ENCODE measurements around the gene WDR46. TPM values are rescaled to one million over a fixed set of nuclear protein-coding genes. Genes with fewer than 3 reads are reported as not detected.

Gene WDR46
- total and polyA plus RNA-seq, 2 of the 8 experiments (the other 6 are each of a cell fraction or from before 2014, with no cell fraction given) = 69.7 to 91.0 TPM

DNA sequence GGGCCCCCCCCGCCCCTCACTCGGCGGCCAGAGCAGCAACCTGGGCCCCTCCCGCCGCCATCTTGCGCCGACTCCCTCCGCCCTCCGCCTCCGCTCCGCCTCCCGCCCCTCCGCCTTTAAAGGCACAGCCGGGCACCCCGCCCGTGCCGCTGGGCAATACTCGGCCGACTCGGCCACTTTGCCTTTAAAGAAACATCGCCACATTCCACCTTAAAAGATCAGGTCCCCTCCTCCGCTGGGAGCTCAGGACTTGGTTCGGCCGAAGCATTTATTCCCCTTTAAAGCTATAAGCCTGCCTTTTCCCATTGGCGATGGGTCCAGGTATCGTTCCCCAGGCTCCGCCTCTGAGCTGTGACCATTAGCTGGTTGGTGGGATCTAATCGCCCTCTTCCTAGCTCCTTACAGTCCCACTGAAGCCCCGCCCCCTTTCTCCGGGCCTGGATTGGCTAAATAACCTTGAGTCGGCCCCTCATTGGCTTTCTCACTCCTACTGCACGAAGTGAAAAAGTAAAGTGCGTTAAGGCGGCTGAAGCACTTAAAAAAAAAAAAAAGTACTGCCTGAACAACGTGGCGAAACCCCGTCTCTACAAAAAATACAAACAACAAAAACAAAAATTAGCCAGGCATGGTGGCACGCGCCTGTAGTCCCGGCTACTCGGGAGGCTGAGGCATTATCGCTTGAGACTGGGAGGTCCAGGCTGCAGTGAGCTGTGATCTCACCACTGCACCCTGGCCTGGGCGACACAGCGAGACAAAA lies 28.8 kb upstream of the WDR46 start, which contains the start of gene ZBTB22 (continued):
- TF ChIP-seq PHF8 (conservative IDR thresholded peaks at IDR 0.05; ENCODE audit: low read depth, low read length) = peak; percentile 53
- peak; percentile 88 for TF ChIP-seq YY1 (IDR thresholded peaks at IDR 0.05; ENCODE audit: low read depth, low read length)
- TF ChIP-seq SP2 (IDR thresholded peaks at IDR 0.05; ENCODE audit: low read length) = no peak
- TF ChIP-seq SP1 (IDR thresholded peaks at IDR 0.05; ENCODE audit: low read depth, low read length) = peak; percentile 37; the same call in 1 of the 2 replicates
- peak; percentile 62; the same call in 1 of the 2 replicates for TF ChIP-seq TAF1 (IDR thresholded peaks at IDR 0.05; ENCODE audit: low read depth, low read length)
- TF ChIP-seq SRF (IDR thresholded peaks at IDR 0.05; ENCODE audit: low read depth, low read length) = no peak
- TF ChIP-seq POLR2AphosphoS5 (IDR thresholded peaks at IDR 0.05; ENCODE audit: low read depth, low read length) = peak; percentile 53; the same call in 1 of the 2 replicates
- TF ChIP-seq BACH1 (IDR thresholded peaks at IDR 0.05; ENCODE audit: low read length) = no peak
- TF ChIP-seq ATF3 (IDR thresholded peaks at IDR 0.05; ENCODE audit: insufficient read depth, low read depth, low read length) = no peak
